ENCODE results near the gene FBP1. TPM values are rescaled to one million over a fixed set of nuclear protein-coding genes. Genes with fewer than 3 reads are reported as not detected.

FBP1 gene
- total RNA-seq, 4 donors from 2014 or later, result 0.46 to 3.5 (median 1.7) TPM; not detected in 1

GRCh38 chr9:94668418-94668927 is 29.2 kb upstream of the FBP1 start:
- in situ Hi-C loops (cut with MboI; ENCODE audit: low sequenced_read_pairs in 4 of 4) (no loop called here), intact Hi-C loops (cut with DNase I; ENCODE audit: low total_unique reads) (no loop called here)
- no peaks in the 10 kb centered on the region for H3K4me1 ChIP-seq
- no peak overlapping the region for H3K27ac ChIP-seq
- H3K27me3 ChIP-seq, result no peaks in the 10 kb centered on the region
- H3K9me3 ChIP-seq, result no peaks in the 10 kb centered on the region
- H3K4me3 ChIP-seq, result no peak overlapping the region
- ATAC-seq, result no peak
- no peak for DNase-seq
- TF ChIP-seq POLR2A (IDR thresholded peaks at IDR 0.05) (no peak), CTCF (IDR thresholded peaks at IDR 0.05 in 4 of 5, conservative IDR thresholded peaks at IDR 0.05 in 1 of 5) (no peak)
- H3K36me3 ChIP-seq, result no peaks in the 10 kb centered on the region

DNA sequence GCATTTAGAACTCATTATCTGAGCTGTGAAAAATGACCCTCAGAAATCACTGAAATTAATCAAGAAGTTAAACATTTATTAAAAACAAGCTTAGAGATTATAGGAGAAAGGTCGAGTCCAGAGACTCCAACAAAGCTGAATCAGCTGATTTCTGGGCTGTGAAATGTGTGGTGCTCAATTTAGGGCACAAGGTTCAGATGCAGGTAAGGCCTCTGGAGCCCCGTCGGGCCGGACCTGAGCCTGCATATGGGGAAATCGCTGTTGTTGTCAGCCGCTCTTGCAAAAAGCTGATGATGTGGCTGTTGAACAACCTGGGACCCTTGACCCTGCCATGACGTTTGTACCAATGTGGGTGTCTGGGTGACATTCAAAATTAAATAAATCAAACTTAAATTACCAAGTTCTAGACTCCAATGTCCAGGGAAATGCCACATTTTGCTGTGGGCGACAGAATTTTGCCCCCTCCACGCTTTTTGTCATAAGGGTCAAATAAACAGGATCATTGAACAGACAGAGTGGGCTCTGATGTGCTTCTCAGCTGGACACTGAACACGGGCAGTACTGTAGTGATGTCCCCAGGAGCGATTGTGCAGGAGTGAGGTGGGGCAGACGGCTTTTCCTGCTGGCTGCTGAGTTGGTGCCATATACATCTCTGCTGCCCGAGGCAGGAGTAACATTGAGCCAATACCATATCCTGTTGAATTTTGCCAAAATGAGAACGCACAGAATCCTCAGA is 27.2 kb upstream of the FBP1 start:
- Histone ChIP-seq H3K27ac (no peak overlapping the region), H3K4me1 (no peaks in the 10 kb centered on the region), H3K27me3 (no peaks in the 10 kb centered on the region), H3K4me3 (no peak overlapping the region), H3K36me3 (no peaks in the 10 kb centered on the region), H3K9me3 (no peaks in the 10 kb centered on the region)
- in situ Hi-C loops (cut with MboI; ENCODE audit: low sequenced_read_pairs in 4 of 4) (no loop called here), intact Hi-C loops (cut with DNase I; ENCODE audit: low total_unique reads) (no loop called here)
- no peak for TF ChIP-seq POLR2A (IDR thresholded peaks at IDR 0.05)
- no peak for TF ChIP-seq CTCF (IDR thresholded peaks at IDR 0.05 in 4 of 5, conservative IDR thresholded peaks at IDR 0.05 in 1 of 5)
- DNase-seq, result no peak
- no peak for ATAC-seq

GRCh38 chr9:94665613-94666012 is 26.3 kb upstream of the FBP1 start:
- no peak for ATAC-seq
- in situ Hi-C loops (cut with MboI; ENCODE audit: low sequenced_read_pairs in 4 of 4), result no loop called here
- DNase-seq, result no peak
- no peaks in the 10 kb centered on the region for H3K36me3 ChIP-seq
- no peak overlapping the region for H3K27ac ChIP-seq
- no peaks in the 10 kb centered on the region for H3K27me3 ChIP-seq
- no peak overlapping the region for H3K4me3 ChIP-seq
- no peak for TF ChIP-seq CTCF (IDR thresholded peaks at IDR 0.05 in 4 of 5, conservative IDR thresholded peaks at IDR 0.05 in 1 of 5)
- TF ChIP-seq POLR2A (IDR thresholded peaks at IDR 0.05), result no peak
- no peaks in the 10 kb centered on the region for H3K9me3 ChIP-seq
- H3K4me1 ChIP-seq, result no peaks in the 10 kb centered on the region
- intact Hi-C loops (cut with DNase I; ENCODE audit: low total_unique reads), result no loop called here

DNA sequence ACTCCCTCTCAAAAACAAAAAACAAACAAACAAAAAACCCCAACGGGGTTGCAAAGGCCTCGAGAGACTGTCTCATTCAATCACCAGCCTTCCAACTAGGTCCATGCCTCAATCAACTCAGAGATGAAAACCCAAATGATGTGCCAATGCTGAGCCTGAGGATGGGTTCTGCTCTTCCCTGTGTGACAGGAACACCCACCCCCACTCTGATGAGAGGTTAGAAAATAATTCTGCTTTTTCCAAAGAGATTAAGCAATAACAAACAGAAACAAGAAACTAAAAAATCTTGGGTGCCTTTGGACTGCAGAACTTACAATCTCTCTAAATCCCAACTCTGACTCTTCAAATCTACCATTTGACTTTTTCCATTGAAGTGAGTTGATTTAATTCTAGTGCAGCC is 25.5 kb upstream of the FBP1 start:
- in situ Hi-C loops (cut with MboI; ENCODE audit: low sequenced_read_pairs in 4 of 4), result no loop called here
- Histone ChIP-seq H3K36me3 (no peaks in the 10 kb centered on the region), H3K9me3 (no peaks in the 10 kb centered on the region), H3K4me3 (no peak overlapping the region), H3K27me3 (no peaks in the 10 kb centered on the region), H3K4me1 (no peaks in the 10 kb centered on the region), H3K27ac (no peak overlapping the region)
- no peak for TF ChIP-seq CTCF (IDR thresholded peaks at IDR 0.05 in 4 of 5, conservative IDR thresholded peaks at IDR 0.05 in 1 of 5)
- no peak for TF ChIP-seq POLR2A (IDR thresholded peaks at IDR 0.05)
- ATAC-seq (no peak), DNase-seq (no peak)
- intact Hi-C loops (cut with DNase I; ENCODE audit: low total_unique reads), result no loop called here
